Mesendoderm (in vitro differentiated cells): ENCODE measurements around the gene NSRP1. TPM values are rescaled to one million over a fixed set of nuclear protein-coding genes. Genes with fewer than 3 reads are reported as not detected.

Experiments used
- DNase-seq: peaks from one replicate; pipeline ENCODE4 v3.0.0; 2013
- H2AK5ac ChIP-seq: 2 replicates; pipeline ENCODE4 v1.6.1; 2013; ENCODE audit warnings: low read length, inconsistent platforms
- H2BK120ac ChIP-seq: 2 replicates; pipeline ENCODE4 v1.6.1; 2013; ENCODE audit warnings: low read depth, mild to moderate bottlenecking, low read length, moderate library complexity, mixed read lengths
- H2BK15ac ChIP-seq: replicated peaks from 2 replicates; pipeline ENCODE4 v1.6.1; 2013; ENCODE audit warnings: low read depth, mild to moderate bottlenecking, moderate library complexity
- H2BK5ac ChIP-seq: 2 replicates; pipeline ENCODE4 v1.6.1; 2013; ENCODE audit warnings: low read length, inconsistent platforms
- H3K18ac ChIP-seq: 2 replicates; pipeline ENCODE4 v1.6.1; 2013; ENCODE audit warnings: mild to moderate bottlenecking, low read length, mixed read lengths
- H3K23ac ChIP-seq: one replicate; pipeline ENCODE4 v1.6.1; 2013; ENCODE audit warnings: low read length
- H3K27ac ChIP-seq: 2 replicates; pipeline ENCODE4 v1.5.1; 2013; ENCODE audit warnings: low read depth, mild to moderate bottlenecking, inconsistent platforms, low read length, moderate library complexity
- H3K27me3 ChIP-seq: 2 replicates; pipeline ENCODE4 v1.6.1; 2013; ENCODE audit warnings: low read length, control low read depth, mild to moderate bottlenecking, inconsistent platforms; ENCODE audit not compliant: insufficient read depth, poor library complexity
- H3K36me3 ChIP-seq: 2 replicates; pipeline ENCODE4 v1.6.1; 2013; ENCODE audit warnings: low read length, inconsistent platforms; ENCODE audit not compliant: control insufficient read depth, insufficient read depth
- H3K4ac ChIP-seq: one replicate; pipeline ENCODE4 v1.6.1; 2013; ENCODE audit warnings: low read depth, mild to moderate bottlenecking, low read length, moderate library complexity
- H3K4me1 ChIP-seq: 2 replicates; pipeline ENCODE4 v1.6.1; 2013; ENCODE audit warnings: low read depth, low read length, inconsistent platforms; ENCODE audit not compliant: control insufficient read depth
- H3K4me2 ChIP-seq: 2 replicates; pipeline ENCODE4 v1.6.1; 2013; ENCODE audit warnings: low read length
- H3K4me3 ChIP-seq: 2 replicates; pipeline ENCODE4 v1.5.1; 2013; ENCODE audit warnings: mild to moderate bottlenecking, low read length
- H3K56ac ChIP-seq: one replicate; pipeline ENCODE4 v1.6.1; 2013; ENCODE audit warnings: low read length
- H3K79me1 ChIP-seq: 2 replicates; pipeline ENCODE4 v1.6.1; 2013; ENCODE audit warnings: low read length, inconsistent platforms
- H3K79me2 ChIP-seq: 2 replicates; pipeline ENCODE4 v1.6.1; 2013; ENCODE audit warnings: mild to moderate bottlenecking, low read length; ENCODE audit not compliant: control insufficient read depth, insufficient read depth
- H3K9ac ChIP-seq: 2 replicates; pipeline ENCODE4 v1.6.1; 2013; ENCODE audit warnings: low read length, inconsistent platforms
- H4K5ac ChIP-seq: one replicate; pipeline ENCODE4 v1.6.1; 2013; ENCODE audit warnings: low read length
- H4K8ac ChIP-seq: one replicate; pipeline ENCODE4 v1.6.1; 2013; ENCODE audit warnings: low read depth, mild to moderate bottlenecking, control low read depth, low read length, moderate library complexity
- WGBS: extraction: QIAGEN DNeasy Blood & Tissue Kit; methylation state at CpG from one replicate; pipeline ENCODE4 v1.1.7; 2013; ENCODE audit warnings: low lambda C conversion rate, missing lambda C conversion rate; ENCODE audit not compliant: insufficient coverage; ENCODE audit errors: extremely low coverage; 5-methylcytosine and 5-hydroxymethylcytosine counted together
- small RNA-seq: library from polyadenylated mRNA; stranded (forward); fragments of <200 nt; extraction: miRNeasy Mini kit (QIAGEN cat#:217004); gene quantifications from one replicate; pipeline ENCODE3, GENCODE V24; 2013; ENCODE audit not compliant: insufficient read depth

Gene NSRP1

GRCh38 chr17:30234964-30235363 lies 118.3 kb downstream of the NSRP1 start:
- no peak for DNase-seq
- no peak overlapping the region for H3K4me3 ChIP-seq
- no peak overlapping the region for H3K9ac ChIP-seq
- H3K18ac ChIP-seq, result no peak overlapping the region
- H2AK5ac ChIP-seq, result no peak overlapping the region
- H3K4me1 ChIP-seq, result no peaks in the 10 kb centered on the region
- H3K79me1 ChIP-seq, result no peaks in the 10 kb centered on the region
- H2BK120ac ChIP-seq, result no peak overlapping the region
- no peaks in the 10 kb centered on the region for H3K36me3 ChIP-seq
- no peak overlapping the region for H3K56ac ChIP-seq
- H3K4me2 ChIP-seq, result no peak overlapping the region
- no peak overlapping the region for H3K27ac ChIP-seq
- H2BK15ac ChIP-seq, result no peak overlapping the region
- H3K23ac ChIP-seq, result no peak overlapping the region
- H3K27me3 ChIP-seq, result peaks cover 34% of the 10 kb centered on the region
- H4K8ac ChIP-seq, result no peak overlapping the region
- H4K5ac ChIP-seq, result no peak overlapping the region
- H3K79me2 ChIP-seq, result no peaks in the 10 kb centered on the region
- WGBS, result no CpG with 5 or more reads among the region's 12 CpGs
- H3K4ac ChIP-seq, result no peak overlapping the region
- no peak overlapping the region for H2BK5ac ChIP-seq

GRCh38 chr17:30235386-30236296 lies 119.0 kb downstream of the NSRP1 start, which contains the start of gene SLC6A4:
Gene SLC6A4, minus strand, starts transcription at chr17:30235697. Its CDS starts 13,739 bp downstream, at chr17:30221958.
- Histone ChIP-seq H3K23ac (no peak within 1 kb of the TSS), H4K5ac (no peak within 1 kb of the TSS), H3K79me1 (no peaks in the 10 kb centered on the region), H3K9ac (no peak within 1 kb of the TSS), H3K4me3 (no peak within 1 kb of the TSS), H4K8ac (no peak within 1 kb of the TSS), H2AK5ac (no peak within 1 kb of the TSS), H3K4me2 (peak within 1 kb of the TSS; percentile 6), H3K18ac (no peak within 1 kb of the TSS), H3K56ac (no peak within 1 kb of the TSS), H3K79me2 (no peaks in the 10 kb centered on the region), H2BK120ac (no peak within 1 kb of the TSS), H3K4me1 (no peaks in the 10 kb centered on the region), H3K4ac (no peak within 1 kb of the TSS), H3K27ac (no peak within 1 kb of the TSS), H2BK5ac (no peak within 1 kb of the TSS), H3K36me3 (no peaks in the 10 kb centered on the region), H2BK15ac (no peak within 1 kb of the TSS), H3K27me3 (peaks cover 34% of the 10 kb centered on the region)
- WGBS, result no CpG with 5 or more reads among the region's 82 CpGs
- DNase-seq, result peak; percentile 43

Small RNA genes lying within 50 kb of the gene (small RNA-seq; reads per million reads assigned to genes)
- gene AC104984.5, result not detected
